22Rv1 (cell line): ENCODE measurements around the gene ZCCHC13.

Source experiments
- ZFX ChIP-seq: fragments of 450-650 bp; IDR thresholded peaks from 2 replicates; pipeline ENCODE4 v1.6.1; 2017; ENCODE audit warnings: antibody characterized with exemption, borderline replicate concordance
- TF ChIP-seq, protein P1 (sequence below): fragments of 450-650 bp; IDR thresholded peaks from 2 replicates; pipeline ENCODE4 v1.5.1; 2017; ENCODE audit warnings: mild to moderate bottlenecking

DNA sequence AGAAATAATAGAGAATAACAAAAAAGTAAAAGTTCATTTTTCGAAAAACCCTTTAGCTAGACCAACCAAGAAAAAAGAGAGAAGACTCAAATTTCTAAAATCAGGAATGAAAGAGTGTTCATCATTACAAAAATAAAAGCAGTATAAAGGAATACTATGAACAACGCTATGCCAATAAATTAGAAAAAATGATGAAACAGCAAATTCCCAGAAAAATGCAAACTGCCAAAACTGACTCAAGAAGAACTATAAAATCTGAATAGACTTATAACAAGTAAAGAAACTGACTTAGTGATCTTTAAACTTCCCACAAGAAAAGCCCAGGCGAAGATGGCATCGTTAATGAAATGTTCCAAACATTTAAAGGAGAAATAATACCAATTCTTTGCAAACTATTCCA, 3.1 kb upstream of the ZCCHC13 start:
- TF ChIP-seq, protein P1, sequence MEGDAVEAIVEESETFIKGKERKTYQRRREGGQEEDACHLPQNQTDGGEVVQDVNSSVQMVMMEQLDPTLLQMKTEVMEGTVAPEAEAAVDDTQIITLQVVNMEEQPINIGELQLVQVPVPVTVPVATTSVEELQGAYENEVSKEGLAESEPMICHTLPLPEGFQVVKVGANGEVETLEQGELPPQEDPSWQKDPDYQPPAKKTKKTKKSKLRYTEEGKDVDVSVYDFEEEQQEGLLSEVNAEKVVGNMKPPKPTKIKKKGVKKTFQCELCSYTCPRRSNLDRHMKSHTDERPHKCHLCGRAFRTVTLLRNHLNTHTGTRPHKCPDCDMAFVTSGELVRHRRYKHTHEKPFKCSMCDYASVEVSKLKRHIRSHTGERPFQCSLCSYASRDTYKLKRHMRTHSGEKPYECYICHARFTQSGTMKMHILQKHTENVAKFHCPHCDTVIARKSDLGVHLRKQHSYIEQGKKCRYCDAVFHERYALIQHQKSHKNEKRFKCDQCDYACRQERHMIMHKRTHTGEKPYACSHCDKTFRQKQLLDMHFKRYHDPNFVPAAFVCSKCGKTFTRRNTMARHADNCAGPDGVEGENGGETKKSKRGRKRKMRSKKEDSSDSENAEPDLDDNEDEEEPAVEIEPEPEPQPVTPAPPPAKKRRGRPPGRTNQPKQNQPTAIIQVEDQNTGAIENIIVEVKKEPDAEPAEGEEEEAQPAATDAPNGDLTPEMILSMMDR = no peak
- no peak for TF ChIP-seq ZFX
